Stimulated activated CD8-positive, alpha-beta memory T cell treated with anti-CD3 and anti-CD28 coated beads, Interleukin-15, amount 100 ng/mL, for 24 hours (primary cell): Measurements from ENCODE around the gene EYA2.

Source experiments
- DNase-seq: peaks from one replicate; pipeline ENCODE4 v3.0.0-alpha.2; 2020; ENCODE audit warnings: low read depth

Gene EYA2

GRCh38 chr20:47111576-47111975, 216.9 kb downstream of the EYA2 start:
- no peak for DNase-seq

DNA sequence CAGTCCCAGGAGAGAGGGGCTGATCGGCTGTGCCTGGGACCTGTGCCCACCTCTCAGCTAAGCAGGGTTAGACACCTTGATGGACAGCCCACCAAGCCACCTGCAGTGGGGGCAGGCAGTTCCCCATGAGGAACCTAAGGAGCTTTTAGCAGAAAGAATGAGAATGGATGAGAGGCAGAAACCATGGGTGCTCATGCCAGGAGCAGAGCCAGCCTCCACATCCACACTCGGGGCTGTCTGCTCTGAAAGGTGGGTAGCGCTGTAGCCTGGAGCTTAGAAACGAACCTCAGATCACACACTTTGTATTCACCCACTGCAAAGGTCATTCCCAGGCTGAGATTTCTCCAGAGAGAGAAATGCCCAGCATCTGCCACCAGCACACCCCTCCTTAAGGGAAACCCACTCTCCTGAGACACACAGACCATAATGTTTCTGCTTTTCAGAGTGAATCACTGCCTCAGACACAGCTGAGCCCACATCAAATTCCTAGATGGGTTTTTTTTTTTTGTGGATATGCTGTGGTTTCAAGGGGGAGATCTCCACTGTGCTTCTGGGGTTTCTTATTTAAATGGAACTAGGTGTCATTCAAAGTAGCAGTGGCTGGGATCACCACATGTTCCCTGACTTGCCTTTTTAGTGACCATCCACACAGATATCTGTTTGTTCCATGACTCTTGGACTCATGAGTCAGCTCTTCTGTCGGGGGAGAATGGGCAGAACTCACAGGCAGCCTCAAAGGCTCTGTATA, 218.9 kb downstream of the EYA2 start:
- DNase-seq = no peak

- DNase-seq = no peak
Observed at GRCh38 chr20:47115694-47116093, 221.1 kb downstream of the EYA2 start.

DNA sequence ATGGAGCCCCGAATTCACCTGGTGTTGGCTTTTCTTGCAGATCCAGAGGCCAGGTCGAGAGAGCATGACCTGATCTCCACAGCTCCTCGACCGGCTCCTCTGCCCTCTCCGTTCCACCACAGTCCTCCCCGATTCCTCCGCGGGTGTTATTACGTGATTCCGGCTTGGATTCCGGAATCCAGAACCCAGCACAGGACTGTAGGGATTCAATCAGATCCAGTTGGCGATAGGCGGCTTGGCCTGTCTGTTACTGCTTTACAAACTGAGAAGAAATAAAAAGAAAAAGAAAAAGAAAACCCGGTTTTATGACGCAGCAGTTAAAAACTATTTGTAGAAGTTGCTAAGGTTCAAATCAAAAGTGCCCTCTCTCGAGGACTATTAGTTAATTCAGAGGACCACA, 222.7 kb downstream of the EYA2 start:
- DNase-seq = no peak

- no peak for DNase-seq
Observed at GRCh38 chr20:47117773-47118172, 223.1 kb downstream of the EYA2 start.

DNA sequence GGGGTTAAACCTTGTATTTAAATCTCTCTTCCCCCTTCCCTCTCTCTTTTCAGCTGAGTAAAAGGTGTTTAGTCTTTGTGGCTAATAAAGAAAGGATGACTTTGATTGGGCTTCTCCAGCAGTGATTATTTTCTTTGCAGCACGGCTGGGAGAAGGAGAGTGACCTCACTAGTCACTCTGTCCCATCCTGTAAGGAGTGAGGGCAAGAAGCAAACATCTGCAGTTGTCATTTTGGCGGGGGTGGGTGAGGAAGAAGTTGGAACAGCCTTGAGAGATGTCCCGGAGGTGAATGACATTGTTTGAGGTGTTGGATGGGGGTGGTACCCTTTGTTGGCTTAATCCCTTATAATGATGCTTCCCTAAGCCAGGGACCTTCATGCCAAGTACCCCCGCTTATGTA, 223.6 kb downstream of the EYA2 start:
- DNase-seq = no peak

DNA sequence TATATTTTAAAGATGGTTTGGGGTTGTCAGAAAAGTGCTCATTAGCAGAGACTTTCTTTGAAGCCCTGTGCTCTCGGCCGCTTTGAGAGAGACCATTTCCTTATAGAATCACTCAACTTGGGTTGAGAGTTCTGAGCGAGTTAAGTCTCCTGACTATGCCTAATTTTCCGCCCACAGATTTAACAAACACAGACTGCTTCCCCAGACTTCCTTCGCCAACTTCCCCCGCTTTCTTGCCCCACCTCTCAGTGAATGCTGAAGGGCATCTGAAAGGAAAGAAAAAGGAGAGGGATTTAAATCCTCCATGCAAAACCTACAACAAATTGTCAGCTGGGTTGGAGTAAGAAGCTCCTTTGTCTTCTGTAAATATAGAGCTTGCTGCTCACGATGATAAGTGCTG, 224.0 kb downstream of the EYA2 start:
- no peak for DNase-seq

DNA sequence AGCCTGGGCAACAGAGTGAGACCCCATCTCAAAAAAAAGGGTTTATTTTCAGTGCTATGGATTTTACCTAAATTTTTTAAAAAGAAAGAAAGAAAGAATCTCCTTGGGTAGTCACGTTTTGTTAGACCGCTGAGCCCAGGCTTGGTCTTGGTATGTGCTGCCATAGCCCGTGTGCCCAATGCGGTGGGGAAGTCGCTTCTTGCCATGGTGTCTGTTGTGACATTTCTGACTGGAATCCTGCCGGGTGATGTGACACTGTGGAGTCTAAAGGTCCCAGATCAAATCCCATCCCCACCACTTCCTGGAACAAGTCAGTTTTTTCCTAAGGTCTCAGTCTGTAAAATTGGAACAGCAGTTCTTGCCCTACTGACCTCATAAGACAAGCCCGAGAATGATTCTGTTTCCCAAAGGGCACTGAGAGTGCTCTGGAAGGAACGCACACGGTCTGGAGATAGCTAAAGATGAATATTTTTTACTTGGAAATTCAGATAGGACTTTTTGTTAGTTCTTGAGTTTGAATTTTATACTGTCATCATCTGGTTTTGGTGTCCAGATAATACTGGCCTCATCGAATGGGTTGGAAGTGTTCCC, 225.8 kb downstream of the EYA2 start:
- DNase-seq = no peak

GRCh38 chr20:47122560-47122959, 227.9 kb downstream of the EYA2 start:
- no peak for DNase-seq

GRCh38 chr20:47124181-47124717, 229.6 kb downstream of the EYA2 start:
- DNase-seq = no peak

GRCh38 chr20:47125508-47125757, 230.8 kb downstream of the EYA2 start:
- DNase-seq = no peak

- DNase-seq = no peak
Observed at GRCh38 chr20:47125758-47126591, 231.3 kb downstream of the EYA2 start.

DNA sequence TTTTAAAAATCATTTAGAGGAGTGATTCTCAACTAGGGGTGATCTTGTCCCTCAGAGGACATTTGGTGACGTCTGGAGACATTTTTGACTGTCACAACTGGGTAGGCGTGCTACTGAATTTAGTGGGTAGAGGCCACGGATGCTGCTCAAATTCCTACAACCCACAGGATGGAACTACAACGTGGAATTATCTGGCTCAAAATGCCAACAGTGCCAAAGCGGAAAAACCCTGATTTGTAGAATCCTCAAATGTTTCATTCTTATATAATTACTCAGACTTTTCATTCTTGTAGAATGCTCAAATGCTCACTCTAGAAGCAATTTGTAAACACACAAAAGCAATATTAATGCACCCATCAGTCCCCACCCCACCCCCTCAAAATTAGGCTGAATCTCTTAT, 232.1 kb downstream of the EYA2 start:
- no peak for DNase-seq

DNA sequence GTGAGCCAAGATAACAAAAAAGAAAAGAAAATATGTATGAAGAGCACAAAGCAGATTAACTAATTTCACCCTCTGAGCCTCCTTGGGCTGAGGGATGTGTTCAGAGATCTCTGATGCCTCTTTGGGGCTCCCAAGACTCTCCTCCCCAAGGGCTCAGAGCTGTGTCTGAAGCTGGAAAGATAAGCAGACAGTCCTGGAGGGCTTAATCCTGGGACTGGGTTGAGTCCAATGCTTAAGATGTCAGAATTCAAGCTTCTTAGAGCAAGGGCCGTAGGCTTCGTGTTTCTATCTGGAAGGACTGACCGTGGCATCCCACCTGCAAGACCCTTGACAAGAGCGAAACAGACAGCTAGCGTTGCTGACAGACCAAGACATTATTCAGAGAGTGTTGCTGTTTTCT, 232.9 kb downstream of the EYA2 start:
- no peak for DNase-seq

GRCh38 chr20:47127999-47128398, 233.4 kb downstream of the EYA2 start:
- DNase-seq = no peak

- no peak for DNase-seq
Observed at GRCh38 chr20:47129306-47129705, 234.7 kb downstream of the EYA2 start.

DNA sequence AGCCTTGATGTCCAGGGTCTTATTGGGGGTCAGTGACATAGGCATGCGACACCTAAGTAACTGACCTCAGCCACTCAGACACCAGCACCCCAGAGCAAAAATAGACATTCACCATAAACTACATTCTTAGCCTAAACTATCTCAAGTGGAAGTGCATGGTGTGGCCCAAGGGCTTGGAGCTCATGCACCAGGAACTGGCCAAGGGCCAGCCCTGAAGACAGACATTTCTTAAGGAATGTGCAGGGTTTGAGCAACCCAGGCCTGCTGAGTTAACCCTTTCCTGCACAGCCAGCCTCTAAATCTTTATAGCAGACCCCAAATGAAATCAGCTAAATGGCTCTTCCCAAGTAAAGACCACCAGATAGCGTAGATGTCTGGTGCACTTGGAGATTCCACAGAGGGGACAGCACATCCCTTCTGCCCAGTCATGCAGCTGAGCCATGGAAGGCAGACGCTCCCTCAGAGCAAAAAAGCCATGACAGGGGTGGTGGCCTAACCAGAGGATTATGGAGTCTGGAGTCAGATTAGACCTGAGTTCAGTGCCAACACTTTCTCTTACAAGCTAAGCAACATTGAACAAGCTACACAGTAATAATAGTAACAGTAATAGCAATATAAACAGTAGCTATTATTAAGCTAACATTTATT, 239.3 kb downstream of the EYA2 start:
- no peak for DNase-seq

GRCh38 chr20:47136782-47137181, 242.1 kb downstream of the EYA2 start:
- DNase-seq = no peak

GRCh38 chr20:47137231-47137870, 242.7 kb downstream of the EYA2 start:
- DNase-seq = no peak

GRCh38 chr20:47139934-47140535, 245.4 kb downstream of the EYA2 start:
- no peak for DNase-seq

DNA sequence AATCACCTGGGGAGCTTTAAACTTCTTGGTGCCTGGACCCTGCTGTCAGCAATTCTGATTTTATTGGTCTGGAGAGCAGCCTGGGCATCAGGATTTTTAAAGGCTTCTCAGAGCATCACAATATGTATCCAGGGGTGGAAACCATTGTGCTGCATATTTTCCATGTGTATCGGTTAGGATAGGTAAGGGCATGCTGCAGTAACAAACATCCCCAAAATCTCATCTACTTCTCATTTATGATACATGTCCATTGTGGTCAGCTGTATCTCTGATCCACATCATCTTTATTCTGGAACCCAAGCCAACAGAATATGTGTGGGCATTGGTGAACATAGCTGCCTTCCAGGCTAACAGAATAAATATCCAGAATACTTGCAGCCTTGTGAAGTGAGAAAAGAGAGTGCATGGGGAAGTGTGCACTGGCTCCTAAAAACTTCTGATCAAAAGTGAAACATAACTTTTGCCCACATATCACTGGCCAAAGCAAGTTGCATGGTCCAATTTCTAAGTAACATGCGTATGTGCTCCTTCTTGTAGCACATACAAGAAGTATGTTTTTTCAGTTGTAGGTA, 246.8 kb downstream of the EYA2 start:
- DNase-seq = no peak
